Gastrocnemius medialis (tissue), 4 donors: Measurements from ENCODE around the gene CLEC3B.

Experiments used
- POLR2A ChIP-seq, 2 donors: fragments of 450-650 bp; IDR thresholded peaks; one replicate each; pipeline ENCODE4 v1.6.1; 2017; ENCODE audit warnings: antibody characterized with exemption in 2 of 2, mild to moderate bottlenecking in 2 of 2, moderate library complexity in 2 of 2
- TF ChIP-seq, protein P1 (sequence below), 5 experiments: fragments of 450-650 bp in 3 of 5; fragments of 200-600 bp in 2 of 5; sonication (generic) in 2 of 5; IDR thresholded peaks in 4 of 5; conservative IDR thresholded peaks in 1 of 5; 1 replicate in 4 of 5; 2 replicates in 1 of 5; pipeline ENCODE4 v1.5.1; 2016 to 2019; ENCODE audit warnings: antibody characterized with exemption in 5 of 5, mild to moderate bottlenecking in 3 of 5, moderate library complexity in 3 of 5

DNA sequence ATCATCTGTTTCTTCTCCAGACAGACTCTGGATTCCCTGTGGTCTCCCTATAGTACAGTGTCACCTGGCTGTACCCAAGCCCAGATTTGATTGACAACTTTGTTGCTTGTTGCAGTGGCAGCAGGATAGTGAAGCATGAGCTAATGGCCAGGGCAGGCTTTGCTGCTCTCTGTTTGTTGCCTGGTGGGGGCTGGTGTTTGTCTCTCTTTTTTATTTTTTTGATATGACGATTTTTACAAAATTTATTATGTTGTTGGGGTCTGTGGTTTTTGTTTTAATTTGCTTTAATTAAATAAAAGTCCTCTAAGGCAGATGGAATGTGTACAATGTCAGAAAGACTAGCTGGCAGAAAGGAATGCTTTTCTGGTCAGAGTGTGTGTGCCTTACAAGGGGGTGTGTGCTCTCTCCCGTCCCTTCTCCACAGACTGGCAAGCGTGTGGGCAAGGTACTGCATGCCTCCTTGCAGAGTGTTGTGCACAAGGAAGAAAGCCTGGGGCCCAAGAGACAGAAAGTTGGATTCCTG is 15.2 kb upstream of the CLEC3B start:
- TF ChIP-seq, protein P1, sequence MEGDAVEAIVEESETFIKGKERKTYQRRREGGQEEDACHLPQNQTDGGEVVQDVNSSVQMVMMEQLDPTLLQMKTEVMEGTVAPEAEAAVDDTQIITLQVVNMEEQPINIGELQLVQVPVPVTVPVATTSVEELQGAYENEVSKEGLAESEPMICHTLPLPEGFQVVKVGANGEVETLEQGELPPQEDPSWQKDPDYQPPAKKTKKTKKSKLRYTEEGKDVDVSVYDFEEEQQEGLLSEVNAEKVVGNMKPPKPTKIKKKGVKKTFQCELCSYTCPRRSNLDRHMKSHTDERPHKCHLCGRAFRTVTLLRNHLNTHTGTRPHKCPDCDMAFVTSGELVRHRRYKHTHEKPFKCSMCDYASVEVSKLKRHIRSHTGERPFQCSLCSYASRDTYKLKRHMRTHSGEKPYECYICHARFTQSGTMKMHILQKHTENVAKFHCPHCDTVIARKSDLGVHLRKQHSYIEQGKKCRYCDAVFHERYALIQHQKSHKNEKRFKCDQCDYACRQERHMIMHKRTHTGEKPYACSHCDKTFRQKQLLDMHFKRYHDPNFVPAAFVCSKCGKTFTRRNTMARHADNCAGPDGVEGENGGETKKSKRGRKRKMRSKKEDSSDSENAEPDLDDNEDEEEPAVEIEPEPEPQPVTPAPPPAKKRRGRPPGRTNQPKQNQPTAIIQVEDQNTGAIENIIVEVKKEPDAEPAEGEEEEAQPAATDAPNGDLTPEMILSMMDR (IDR thresholded peaks at IDR 0.05 in 4 of 5, conservative IDR thresholded peaks at IDR 0.05 in 1 of 5): no peak
- no peak for TF ChIP-seq POLR2A (IDR thresholded peaks at IDR 0.05)
